GM18858 (cell line): ENCODE data around the gene SMIM44.
"Not testable (repeated sequence)": the region's sequence is repeated elsewhere in the genome, so short reads cannot be mapped to it uniquely, and the experiment has no call there.

ENCODE experiments used
- ATAC-seq: cut with Tn5 transposase; IDR thresholded peaks from one replicate; pipeline ENCODE4 v1.9.1; 2021; ENCODE audit not compliant: unreplicated experiment

SMIM44 gene

DNA sequence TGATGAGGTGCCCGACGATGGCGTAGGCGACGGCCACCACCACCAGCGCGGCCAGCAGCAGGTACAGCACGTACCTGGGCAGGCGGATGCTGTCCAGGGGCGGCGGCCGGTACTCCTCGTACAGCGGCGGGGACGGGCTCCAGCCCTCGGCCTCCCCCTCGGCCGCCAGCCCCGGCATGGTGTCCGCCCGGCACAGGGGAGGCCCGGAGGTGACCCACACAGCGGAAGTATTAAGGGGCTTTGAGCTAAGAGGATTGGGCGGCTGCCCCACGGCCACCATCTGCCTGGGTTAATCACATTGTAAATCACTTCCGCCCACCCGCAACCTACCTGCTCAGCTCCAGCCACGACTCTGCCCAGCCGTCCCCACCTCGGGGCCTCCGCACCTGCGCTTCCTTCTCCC, at the start of gene SMIM44:
SMIM44 (minus strand) TSS at position 216 of the 403 bp plus-strand sequence; CDS start at position 178, 38 bp downstream.
- no peak for ATAC-seq

DNA sequence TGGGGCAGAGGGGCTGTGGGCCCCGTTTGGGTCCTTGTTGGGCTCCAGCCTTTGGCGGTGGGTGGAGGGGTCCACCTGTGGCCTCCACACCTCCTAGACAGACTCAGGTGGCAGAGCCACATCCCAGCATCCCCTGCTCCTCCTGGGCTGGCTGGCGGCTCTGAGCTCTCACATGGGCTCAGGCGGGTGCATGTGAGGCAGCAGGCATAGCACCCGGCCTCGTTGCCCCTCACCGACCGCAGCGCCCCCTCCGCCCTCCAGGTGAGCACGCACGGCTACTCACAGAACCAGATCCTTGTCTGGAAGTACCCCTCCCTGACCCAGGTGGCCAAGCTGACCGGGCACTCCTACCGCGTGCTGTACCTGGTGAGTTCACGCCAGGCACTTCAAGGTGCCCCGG, 49.8 kb upstream of the SMIM44 start:
- ATAC-seq, result no peak

DNA sequence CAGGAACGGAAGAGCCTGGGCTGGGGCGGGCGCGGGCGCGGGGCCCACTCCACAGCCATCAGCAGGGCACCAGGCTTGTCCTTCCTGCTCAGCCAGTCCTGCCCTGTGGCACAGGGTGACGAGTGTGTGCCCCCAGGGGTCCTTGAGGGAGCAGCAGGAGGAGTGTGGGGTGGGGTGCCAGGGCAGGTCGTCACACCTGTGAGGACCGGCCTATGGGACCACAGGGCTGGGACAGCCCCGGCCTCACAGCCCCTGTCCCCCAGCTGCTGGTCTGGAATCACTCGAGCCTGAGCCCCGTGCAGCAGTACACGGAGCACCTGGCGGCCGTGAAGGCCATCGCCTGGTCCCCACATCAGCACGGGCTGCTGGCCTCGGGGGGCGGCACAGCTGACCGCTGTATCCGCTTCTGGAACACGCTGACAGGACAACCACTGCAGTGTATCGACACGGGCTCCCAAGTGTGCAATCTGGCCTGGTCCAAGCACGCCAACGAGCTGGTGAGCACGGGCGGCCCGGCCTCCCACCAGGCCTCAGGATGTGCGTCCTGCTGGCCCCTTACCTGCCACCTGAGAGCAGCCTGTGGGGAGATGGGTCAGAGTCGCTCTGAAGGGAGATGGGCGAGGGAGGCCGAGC, 49.0 kb upstream of the SMIM44 start:
- no peak for ATAC-seq

DNA sequence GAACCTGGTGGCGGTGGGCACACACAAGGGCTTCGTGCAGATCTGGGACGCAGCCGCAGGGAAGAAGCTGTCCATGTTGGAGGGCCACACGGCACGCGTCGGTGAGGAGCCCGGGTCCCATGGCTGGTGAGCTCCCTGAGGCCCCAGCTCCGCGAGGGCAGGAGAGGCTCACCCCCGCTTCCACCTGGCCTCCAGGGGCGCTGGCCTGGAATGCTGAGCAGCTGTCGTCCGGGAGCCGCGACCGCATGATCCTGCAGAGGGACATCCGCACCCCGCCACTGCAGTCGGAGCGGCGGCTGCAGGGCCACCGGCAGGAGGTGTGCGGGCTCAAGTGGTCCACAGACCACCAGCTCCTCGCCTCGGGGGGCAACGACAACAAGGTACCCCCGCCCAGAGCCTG, 48.5 kb upstream of the SMIM44 start:
- ATAC-seq, result no peak

DNA sequence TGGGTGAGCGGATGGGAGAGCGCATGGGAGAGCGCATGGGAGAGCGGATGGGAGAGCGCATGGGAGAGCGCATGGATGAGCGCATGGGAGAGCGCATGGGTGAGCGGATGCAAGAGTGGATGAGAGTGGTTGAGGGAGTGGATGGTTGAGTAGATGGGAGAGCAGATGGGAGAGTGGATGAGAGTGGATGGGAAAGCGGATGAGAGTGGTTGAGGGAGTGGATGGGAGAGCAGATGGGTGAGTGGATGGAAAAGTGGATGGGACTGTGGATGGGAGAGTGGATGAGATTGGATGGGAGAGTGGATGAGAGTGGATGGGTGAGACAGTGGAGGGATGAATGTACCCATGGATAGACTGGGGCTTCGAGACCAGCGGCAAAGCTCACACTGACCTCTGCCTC, 47.1 kb upstream of the SMIM44 start:
- ATAC-seq, result no peak

DNA sequence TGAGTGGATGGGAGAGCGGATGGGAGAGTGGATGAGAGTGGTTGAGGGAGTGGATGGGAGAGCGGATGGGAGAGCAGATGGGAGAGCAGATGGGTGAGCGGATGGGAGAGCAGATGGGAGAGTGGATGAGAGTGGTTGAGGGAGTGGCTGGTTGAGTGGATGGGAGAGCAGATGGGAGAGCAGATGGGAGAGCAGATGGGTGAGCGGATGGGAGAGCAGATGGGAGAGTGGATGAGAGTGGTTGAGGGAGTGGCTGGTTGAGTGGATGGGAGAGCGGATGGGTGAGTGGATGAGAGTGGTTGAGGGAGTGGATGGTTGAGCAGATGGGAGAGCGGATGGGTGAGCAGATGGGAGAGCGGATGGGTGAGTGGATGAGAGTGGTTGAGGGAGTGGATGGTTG, 46.1 kb upstream of the SMIM44 start:
- not testable (repeated sequence) for ATAC-seq

DNA sequence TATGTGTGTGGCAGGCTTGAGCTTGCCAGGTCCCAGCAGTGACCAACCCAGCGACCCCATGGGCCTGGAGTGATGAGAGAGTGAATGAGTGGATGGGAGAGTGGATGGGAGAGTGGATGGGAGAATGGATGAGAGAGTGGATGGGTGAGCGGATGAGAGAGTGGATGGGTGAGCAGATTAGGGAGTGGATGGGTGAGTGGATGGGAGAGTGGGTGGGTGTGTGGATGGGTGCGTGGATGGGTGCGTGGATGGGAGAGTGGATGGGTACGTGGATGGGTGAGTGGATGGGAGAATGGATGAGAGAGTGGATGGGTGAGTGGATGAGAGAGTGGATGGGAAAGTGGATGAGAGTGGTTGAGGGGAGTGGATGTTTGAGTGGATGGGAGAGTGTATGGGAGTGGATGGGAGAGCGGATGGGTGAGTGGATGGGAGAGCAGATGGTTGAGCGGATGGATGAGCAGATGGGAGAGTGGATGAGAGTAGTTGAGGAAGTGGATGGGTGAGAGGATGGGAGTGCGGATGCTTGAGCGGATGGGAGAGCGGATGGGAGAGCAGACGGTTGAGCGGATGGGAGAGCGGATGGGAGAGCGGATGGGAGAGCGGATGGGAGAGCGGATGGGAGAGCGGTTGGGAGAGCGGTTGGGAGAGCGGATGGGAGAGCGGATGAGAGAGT, 45.4 kb upstream of the SMIM44 start:
- no peak for ATAC-seq

DNA sequence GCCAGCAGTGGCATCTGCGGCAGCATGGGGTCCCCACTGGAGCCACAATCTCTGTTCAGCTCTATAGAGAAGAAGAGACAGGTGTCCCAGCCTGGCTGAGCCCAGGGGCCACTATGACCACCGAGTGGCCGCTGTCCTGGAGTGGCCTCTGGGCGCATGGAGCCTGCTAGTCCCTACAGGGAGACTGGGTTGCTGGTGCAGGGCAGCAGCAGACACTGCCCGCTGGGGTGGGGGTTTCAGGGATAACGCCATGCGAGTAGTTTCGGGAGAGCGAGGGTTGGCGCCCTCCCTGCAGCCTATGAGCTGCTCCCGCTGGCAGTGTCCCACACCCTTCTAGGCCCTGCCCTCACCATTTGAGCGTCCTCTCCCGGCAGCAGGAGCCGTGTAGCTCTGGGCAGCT, 44.8 kb upstream of the SMIM44 start:
- ATAC-seq, result no peak

DNA sequence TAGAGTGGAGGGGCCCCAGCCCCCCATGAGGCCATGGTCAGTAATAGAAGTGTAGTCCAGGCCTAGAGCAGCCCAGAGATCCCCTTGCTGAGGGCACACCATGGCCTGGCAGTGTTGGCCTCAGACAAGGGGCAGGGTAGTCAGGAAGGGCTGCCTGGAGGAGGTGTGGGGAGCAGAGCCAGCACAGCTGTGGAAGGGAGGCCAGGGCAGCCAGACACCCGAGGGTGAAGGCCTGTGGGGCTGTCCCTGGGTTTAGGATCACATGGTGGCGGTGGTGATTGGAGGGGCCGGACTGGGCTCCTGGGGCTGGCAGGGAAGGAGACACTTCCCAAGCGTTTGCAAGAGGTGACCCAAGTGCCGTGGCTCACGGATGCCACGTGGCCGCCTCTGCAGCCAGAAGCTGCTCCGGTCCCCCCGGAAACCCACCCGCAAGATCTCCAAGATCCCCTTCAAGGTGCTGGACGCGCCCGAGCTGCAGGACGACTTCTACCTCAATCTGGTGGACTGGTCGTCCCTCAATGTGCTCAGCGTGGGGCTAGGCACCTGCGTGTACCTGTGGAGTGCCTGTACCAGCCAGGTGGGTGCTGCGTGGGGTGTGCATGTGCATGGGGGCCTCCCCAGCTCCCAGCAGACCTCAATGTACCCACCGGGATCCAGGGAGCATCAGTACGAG, 44.1 kb upstream of the SMIM44 start:
- no peak for ATAC-seq

DNA sequence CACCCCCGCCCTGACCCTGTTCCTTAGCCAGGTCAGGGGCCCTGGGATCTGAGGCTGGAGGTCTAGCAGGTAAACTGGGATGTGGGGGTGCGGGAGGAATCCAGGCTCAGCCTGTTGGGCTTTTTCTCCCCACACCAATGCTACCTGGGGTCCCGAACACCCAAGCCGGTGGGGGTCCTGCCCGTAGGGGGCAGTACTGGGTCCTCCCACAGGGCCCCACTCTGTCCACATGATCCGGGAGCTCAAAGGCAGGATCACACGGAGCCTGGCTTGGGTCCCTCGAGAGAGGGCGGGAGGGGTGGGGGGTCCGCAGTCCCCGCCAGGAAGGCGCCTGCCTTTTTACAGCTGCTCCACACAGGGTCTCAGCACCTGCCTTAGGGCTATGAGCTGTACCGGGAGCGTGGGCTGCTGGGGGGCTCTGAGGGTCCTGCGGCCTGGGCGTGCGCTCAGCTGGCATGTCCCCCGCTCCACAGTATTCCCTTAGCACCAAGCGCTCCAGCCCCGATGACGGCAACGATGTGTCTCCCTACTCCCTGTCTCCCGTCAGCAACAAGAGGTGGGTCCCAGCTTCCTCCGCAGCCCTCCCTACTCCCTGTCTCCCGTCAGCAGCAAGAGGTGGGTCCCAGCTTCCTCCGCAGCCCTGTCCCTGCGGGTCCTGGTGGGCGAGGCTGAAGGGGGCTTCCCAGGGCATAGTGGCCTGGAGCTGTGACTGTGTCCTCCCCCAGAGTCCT, 43.4 kb upstream of the SMIM44 start:
- ATAC-seq, result no peak

DNA sequence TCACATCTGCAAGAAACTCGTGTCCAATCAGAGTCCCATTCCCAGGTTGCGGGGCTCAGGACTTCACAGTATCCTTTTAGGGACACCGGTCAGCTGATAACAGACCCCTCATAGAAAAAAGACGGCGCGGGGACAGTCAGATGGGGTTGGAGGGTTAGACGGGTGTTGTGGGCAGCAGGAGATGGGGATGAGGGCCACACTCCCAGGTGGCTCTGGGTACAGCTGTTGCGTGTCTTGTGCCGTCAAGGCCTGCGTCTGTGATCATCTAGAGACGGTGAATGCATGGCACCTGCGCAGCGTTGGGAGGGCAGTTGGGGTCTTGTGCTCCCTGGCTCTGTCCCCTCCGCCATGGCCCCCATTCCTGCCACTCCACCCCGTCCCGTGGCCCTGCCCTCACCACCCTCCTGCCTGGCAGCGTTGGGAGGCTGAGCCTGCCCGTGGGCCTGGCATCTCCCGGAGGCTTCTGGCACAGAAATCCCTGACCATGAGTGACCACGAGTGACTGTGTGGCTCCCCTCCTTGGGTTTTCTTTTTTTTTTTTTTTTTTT, 41.7 kb upstream of the SMIM44 start:
- ATAC-seq, result no peak

DNA sequence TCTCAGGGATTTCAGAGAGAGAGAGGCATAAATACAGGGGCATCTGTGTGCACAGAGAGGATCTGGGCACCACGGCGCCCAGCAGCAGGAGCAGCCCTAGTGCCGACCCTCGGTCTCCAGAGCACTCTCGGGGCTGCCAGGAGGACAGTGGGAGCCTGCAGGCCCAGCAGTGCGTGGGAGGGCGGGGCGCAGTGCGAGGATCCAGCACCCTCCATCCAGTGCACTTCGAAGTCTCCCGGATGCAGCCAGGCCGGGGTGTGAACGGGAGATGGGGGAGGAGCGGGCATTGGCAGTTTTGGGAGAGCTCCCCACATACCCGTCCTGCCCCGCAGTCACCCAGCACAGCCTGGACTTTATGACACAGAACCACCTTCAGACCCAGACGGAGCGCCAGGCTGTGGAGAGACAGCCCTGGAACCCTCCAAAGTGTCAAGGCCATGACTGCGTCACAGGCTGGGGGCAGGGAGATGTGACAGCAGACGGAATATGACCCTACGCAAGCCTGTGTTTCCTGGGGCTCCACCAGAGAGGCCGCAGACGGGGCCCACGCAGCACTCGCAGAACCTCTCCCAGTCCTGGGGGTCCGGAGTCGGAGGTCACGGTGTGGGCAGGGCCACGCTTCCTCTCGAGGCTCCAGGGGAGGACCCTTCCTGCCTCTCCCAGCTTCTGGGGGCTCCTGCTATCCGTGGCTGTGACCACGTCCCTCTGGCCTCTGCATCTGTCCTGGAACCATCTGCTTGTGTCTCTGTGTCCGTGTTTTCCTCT, 41.0 kb upstream of the SMIM44 start:
- no peak for ATAC-seq

DNA sequence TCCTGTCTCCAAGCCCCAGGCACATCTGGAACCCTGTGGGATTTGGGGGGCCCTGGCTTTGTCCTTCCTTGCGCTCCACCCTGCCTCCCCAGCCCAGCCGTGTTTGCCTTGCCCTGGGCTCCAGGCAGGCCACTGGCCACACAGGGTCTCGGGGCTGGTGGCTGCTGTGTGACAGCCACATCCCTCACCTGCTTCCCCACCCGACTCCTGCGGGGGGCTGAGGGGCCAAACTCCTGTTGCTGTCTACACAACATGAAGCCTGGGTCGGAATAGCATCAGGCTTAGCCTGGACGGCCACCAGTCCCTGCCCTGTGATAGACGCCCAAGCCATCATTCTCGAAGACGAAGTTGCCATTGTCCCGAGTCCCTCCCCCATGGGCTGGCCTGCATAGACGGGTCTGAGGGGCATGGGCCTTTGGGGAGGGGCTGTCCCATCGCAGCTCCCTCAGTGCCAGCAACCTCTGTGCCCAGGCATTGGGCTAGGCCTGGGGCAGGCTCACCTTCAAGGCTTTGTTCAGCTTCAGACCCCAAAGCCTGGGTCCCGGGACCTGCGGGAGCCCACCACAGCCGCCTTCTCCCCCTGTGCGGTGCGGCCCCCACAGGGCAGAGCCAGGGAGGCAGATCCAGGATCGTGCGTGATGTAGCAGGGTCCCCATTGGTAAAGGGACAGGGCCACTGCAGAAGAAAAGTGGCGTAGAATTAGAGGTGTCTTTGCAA, 40.3 kb upstream of the SMIM44 start:
- ATAC-seq, result no peak

DNA sequence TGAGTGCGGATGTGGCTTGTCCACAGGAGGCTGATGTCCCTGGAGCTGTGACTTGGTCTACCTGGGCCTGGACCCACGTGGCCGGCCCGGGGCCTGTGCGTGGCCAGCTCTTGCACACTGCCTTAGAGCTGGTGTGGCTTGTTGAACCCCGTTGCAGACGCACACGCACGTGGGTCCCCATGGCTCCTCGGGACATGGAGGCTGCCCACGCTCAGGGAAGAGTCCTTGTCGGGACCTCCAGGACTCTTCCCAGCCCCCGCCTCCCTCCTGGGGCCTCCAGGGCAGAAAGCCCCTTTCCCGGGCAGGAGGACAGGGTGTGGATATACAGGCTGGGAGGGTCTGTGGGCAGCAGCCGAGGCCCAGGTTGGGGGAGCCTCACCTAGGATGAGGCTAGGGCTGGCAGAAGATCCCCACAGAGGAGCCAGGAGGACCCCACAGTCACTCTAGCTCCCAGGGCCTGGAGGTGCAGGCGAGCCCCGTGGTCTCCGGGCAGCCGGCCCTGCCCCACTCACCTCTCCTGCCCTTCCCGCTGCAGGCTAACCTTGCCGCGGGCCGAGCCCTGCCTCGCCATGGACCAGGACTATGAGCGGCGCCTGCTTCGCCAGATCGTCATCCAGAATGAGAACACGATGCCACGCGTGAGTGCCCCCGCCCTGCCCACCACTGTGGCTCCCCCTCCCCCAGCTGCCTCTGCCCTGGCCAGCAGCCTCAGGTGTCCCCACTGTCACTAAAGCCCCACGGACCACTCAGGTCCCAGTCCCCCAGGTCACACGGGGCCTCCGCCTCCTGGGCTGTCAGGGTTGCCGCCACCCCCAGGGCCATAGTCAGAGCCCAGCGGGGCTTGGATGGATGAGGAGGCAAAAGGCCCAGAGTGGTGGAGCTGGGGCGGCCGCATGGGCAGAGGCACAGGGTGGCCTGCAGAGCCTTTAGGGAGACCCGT, 39.5 kb upstream of the SMIM44 start:
- ATAC-seq, result no peak

DNA sequence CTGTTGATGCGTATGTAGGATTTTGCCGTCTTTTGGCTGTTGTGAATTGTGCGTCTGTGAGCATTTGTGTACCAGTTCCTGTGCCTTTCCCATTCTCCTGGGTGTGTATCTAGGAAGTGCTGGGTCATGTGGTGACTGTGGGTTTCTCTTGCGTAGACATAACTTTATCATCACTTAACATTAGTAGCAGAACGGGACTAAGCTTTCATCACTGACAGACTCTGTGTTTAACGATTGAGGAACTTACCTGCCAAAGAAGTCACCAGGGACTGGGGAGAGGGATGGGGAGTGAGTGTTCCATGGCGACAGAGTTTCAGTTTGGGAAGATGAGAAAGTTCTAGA, 37.8 kb upstream of the SMIM44 start:
- ATAC-seq, result no peak

DNA sequence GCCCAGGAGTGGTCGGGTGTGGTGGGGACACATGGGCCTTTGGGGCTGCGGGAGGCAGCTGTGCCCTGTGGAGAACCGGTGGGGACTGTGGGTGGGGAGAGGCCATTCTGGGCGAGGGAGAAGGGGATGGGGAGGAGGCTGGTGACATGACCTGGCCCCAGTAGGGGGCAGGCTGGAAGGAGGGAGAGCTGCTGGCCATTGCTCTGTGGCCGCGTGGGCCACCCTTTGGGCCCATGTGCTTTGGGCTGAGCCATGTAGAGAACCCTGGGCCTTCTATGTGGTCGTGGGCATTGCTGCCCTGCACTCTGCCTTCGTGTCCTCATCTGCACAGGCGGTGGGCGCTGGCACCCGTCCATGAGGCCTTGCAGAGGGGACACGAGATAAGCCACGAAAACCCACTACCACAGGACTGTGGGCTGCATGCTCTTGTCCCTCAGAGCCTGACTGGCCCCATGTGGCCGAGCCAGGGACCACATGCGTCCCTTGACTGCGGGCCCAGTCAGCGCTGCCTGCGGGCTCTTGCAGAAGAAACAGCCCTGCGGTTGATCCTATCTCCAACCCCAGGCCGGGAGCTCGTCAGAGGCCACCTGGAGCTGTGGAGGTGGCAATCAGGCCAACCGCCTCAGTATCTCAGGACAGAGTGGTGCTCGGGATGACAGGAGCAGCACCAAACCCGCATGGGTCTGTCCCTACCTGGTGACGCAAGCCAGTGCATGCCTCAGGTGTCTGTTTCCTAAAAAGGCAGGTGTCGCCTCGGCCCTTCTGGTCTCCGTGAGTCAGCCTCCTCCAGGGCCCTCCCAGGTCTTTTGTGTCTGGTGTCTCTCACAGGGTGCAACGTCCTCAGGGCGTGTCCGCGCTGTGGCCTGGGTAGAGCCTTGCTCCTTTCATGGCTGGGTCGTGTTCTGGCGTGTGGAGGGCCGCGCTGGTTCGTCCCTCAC, 37.2 kb upstream of the SMIM44 start:
- ATAC-seq, result no peak

DNA sequence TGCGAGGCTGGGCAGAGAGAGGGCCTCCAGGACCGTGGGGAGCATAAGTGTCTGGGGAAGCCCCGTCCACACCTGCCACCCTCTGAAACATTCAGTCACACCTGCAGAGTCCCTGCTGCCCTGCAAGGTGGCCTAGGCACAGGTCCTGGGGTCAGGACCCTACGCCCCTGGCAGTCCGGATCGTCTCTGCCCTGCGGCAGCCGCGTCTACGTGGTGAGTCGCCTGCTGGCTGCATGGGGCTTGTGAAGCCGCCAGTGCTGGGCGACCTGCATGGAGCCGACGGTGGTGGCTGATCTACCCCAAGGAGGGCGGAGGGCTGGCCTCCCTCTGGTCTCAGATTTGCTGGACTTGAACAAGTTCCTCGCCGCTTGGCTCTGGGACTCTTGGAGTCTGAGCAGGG, 35.9 kb upstream of the SMIM44 start:
- ATAC-seq, result no peak

DNA sequence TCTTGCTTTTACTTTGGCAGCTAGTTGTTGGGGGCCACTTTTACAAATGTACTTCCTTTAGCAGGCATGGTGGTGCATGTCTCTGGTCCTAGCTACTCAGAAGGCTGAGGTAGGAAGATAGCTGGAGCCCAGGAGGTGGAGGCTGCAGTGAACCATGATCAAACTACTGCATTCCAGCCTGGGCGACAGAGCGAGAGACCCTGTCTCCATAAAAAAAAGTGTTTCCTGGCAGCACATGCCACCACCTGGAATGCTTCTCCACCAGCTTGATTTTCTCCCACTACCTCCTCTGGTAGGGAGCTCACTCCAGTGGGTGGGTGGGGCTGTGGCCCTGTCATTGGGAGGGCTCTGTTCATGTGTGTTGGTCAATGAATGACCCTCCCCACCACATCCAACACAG, 35.4 kb upstream of the SMIM44 start:
- no peak for ATAC-seq
